Transverse colon (tissue), 4 donors: Measurements from ENCODE around the gene TRMT10C.

Experiments
- CTCF ChIP-seq, 5 experiments: fragments of 200-600 bp in 3 of 5; fragments of 450-650 bp in 2 of 5; sonication (generic) in 3 of 5; IDR thresholded peaks; 1 replicate in 2 of 5; 2 replicates in 3 of 5; pipeline ENCODE4 v1.5.1; 2016 to 2017; ENCODE audit warnings: antibody characterized with exemption in 5 of 5, inconsistent platforms in 3 of 5, mild to moderate bottlenecking in 2 of 5, moderate library complexity in 1 of 5
- POLR2AphosphoS5 ChIP-seq, 3 donors: sonication (generic); formaldehyde crosslinking; IDR thresholded peaks; one replicate each; pipeline ENCODE4 v1.6.1; 2016; ENCODE audit warnings: antibody characterized with exemption in 3 of 3

- TF ChIP-seq POLR2AphosphoS5 (IDR thresholded peaks at IDR 0.05) (no peak), CTCF (IDR thresholded peaks at IDR 0.05) (no peak)
These were observed 41.8 kb upstream of the TRMT10C start for GRCh38 chr3:101519685-101520365.
